Activated T-cell treated with anti-CD3 and anti-CD28 coated beads, Interleukin-2, amount 50 U/mL, for 24 hours (primary cell): ENCODE results near the gene SMO.
A peak's percentile ranks its signal among the peaks of the same experiment; 100 is the strongest.
"Not testable (repeated sequence)": the region's sequence is repeated elsewhere in the genome, so short reads cannot be mapped to it uniquely, and the experiment has no call there.

Source experiments
- DNase-seq: peaks from one replicate; pipeline ENCODE4 v3.0.0-alpha.2; 2020
- H3K27ac Mint-ChIP-seq: 2 replicates; pipeline ENCODE4 v1.8.0; 2020; ENCODE audit warnings: mild to moderate bottlenecking, mixed read lengths
- H3K27me3 Mint-ChIP-seq: 2 replicates; pipeline ENCODE4 v1.8.0; 2020; ENCODE audit warnings: mixed read lengths
- H3K36me3 Mint-ChIP-seq: 2 replicates; pipeline ENCODE4 v1.8.0; 2020; ENCODE audit warnings: low read depth, mixed read lengths
- H3K4me1 Mint-ChIP-seq: 2 replicates; pipeline ENCODE4 v1.8.0; 2020; ENCODE audit warnings: low read depth, mixed read lengths
- H3K4me3 Mint-ChIP-seq: 2 replicates; pipeline ENCODE4 v1.8.0; 2020; ENCODE audit warnings: mild to moderate bottlenecking, moderate library complexity, mixed read lengths
- H3K9me3 Mint-ChIP-seq: 2 replicates; pipeline ENCODE4 v1.8.0; 2020; ENCODE audit warnings: mixed read lengths

The SMO gene

DNA sequence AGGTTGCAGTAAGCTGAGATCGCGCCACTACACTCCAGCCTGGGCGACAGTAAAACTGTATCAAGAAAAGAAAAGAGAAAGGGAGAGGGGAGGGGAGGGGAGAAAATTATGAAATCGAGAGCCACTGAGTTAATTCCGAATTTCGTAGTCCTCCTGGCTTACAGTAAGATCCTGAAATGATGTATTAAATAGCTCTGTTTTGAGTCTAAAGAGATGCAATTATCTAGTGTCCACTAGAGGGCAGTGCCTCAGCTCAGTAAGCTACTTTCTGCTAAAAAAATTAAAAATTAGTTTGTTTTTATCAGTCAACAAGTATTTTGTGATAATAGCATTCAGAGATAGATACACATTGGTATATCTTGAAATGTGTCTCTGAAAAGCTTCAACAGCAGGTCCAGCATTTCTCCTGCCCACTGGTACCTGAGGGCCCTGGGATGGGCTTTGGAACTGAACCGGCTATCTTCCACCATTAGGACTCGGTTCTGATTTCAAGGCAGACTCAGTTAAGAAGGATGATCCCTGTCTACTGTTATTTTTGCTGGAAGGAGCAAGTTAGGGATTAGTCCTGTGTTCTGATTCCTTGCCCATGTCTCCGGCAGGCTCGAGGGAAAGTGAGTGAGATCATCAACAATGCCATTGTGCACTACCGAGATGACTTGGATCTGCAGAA, 24.4 kb upstream of the SMO start:
- DNase-seq = no peak
- H3K4me3 Mint-ChIP-seq = no peak overlapping the region
- H3K27me3 Mint-ChIP-seq = peaks cover 10% of the 10 kb centered on the region

DNA sequence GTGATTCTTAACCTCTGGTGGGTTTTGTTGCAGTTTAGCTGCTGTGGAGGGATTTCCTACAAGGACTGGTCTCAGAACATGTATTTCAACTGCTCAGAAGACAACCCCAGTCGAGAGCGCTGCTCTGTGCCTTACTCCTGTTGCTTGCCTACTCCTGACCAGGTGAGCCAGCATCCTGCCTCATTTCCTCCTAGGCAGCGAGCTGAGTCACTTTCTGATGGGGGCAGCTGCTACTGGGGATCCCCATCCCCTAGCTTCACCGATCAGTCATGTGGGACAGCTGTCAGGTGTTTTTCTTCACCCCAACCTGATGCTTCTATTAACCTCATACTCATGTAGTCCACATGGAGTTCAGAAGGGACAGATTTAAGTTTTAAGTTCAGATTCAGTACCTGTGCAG, 21.7 kb upstream of the SMO start:
- Mint-ChIP-seq H3K36me3 (no peaks in the 10 kb centered on the region), H3K27me3 (peaks cover 15% of the 10 kb centered on the region), H3K4me3 (no peak overlapping the region), H3K4me1 (peaks cover 18% of the 10 kb centered on the region), H3K27ac (no peak overlapping the region), H3K9me3 (no peaks in the 10 kb centered on the region)
- no peak for DNase-seq

More for the DNA sequence above, 24.4 kb upstream of the SMO start:
- H3K9me3 Mint-ChIP-seq = no peaks in the 10 kb centered on the region
- H3K4me1 Mint-ChIP-seq = peaks cover 7% of the 10 kb centered on the region
- H3K27ac Mint-ChIP-seq = no peak overlapping the region
- H3K36me3 Mint-ChIP-seq = no peaks in the 10 kb centered on the region

DNA sequence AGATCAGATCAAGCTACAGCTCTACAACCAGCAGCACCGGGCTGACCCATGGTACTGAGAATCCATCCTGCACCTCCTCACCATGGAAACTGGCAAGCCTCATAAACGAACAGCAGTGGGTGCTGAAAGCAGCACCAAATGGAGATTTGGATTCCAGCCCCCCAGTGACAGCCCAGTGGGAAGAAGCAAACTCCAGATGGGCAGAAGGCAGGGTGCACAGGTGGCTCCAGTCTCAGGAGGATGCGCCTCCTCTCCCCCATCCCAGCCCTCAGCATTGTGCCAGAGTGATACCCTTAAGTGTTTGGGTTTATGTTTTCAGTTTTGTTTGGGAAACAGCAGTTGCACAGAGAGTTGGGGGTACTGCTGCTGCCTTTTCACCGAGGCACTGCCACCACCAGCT, 20.6 kb upstream of the SMO start:
- H3K27me3 Mint-ChIP-seq = peaks cover 15% of the 10 kb centered on the region
- no peak overlapping the region for H3K4me3 Mint-ChIP-seq
- DNase-seq = no peak
- H3K9me3 Mint-ChIP-seq = no peaks in the 10 kb centered on the region
- peaks cover 18% of the 10 kb centered on the region for H3K4me1 Mint-ChIP-seq
- H3K36me3 Mint-ChIP-seq = no peaks in the 10 kb centered on the region
- H3K27ac Mint-ChIP-seq = no peak overlapping the region

DNA sequence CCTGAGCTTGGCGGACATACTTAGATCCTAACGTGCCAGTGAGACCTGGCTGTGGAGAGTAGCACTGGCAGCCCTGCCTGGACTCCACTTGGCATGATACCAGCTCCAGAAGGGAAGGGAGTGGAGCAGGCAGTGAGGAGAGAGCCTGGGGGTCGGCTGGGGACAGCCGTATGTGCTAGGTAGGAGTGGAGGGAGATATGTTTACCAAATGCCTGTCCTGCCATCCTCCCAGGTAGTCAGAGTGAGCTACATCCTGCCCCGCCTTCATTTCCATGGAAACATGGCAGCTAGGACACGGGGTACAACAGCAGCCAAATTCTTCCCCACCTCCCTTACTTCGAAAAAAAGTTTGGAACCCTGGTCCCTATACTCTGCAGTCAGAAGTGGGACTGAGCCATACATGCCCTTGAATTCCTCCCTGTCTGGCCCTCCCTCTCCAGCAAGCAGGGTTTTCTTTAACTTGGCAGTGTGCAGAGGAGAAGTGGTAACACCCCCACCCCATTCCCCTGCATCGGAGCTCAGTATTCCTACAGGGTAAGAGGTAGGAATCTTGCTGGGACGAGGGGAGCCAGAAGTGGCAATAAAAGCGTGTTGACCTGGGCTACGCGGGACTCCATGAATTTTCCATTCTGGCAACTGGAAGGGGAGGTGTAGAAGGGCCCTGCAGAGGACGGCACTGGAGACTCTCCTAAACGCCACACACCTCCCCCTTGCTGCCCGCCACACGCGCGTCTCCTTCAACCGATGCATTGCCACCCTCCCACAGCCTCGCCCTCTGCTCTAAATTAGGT, 20.0 kb upstream of the SMO start:
- DNase-seq = no peak
- Mint-ChIP-seq H3K9me3 (no peaks in the 10 kb centered on the region), H3K36me3 (no peaks in the 10 kb centered on the region), H3K27me3 (peaks cover 15% of the 10 kb centered on the region), H3K4me3 (peak overlapping the region; percentile 42), H3K4me1 (peaks cover 18% of the 10 kb centered on the region), H3K27ac (peak overlapping the region; percentile 15)

DNA sequence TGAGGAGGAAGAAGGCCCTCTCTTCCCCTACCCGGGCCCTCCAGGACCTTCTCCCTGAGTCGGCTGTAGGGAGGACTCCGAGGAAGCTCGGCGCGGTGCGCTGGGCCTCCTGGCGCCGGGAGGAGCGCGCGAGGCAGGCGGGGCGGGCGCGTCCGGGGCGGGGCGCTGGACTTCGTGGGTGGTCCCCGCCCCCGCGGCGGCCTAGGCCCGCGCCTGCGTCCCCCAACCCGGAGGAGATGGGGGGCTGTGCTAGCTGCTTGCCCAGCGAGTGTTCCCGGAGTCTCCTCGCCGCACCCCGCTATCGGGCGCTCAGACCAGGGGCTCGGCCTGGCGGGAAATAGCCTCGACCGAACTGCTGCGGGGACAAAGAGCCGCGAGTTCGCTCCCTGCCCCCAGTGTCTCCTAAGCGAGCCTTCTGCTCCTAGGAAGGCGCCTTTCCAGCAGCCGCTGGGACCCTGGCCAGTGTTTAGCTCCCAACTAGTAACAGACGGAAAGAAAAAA, 19.2 kb upstream of the SMO start:
- Mint-ChIP-seq H3K9me3 (no peaks in the 10 kb centered on the region), H3K36me3 (no peaks in the 10 kb centered on the region), H3K27me3 (peaks cover 15% of the 10 kb centered on the region), H3K4me1 (peaks cover 18% of the 10 kb centered on the region), H3K27ac (peak overlapping the region; percentile 84), H3K4me3 (peak overlapping the region; percentile 71)
- peak; percentile 69 for DNase-seq

DNA sequence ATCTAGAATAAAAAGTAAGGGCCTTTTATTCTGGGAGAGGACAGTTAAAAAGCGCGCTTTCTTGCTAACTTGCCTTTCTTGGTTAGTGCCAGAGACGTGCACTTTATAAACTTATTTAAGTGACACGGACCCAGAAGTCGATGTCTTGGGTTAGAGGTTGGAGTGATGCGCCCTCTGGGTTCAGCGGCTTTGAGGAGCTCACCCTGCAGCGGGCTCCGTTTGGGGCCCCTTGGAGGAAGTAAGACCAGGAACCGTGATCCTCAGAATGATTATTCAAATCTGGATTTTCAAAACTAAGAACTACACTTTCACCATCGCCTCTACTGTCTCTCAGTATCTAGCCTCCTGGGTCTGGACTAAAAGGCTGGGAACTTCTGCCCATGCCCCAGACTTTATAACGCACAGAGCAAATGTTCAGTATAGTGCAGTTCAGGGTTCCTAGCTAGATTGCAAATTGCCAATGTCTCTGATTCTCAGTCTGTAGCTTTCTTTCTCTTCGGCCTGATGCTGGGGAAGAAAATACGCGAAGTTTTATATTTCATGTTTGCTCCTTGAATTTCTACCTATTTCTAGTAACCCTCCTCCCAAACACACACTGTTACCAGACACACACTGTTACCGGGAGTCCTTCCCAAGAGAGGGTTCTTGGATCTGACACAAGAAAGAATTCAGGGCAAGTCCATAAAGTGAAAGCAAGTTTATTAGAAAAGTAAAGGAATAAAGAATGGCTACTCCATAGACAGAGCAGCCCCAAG, 18.6 kb upstream of the SMO start:
- H3K27ac Mint-ChIP-seq = peak overlapping the region; percentile 84
- H3K36me3 Mint-ChIP-seq = no peaks in the 10 kb centered on the region
- no peak for DNase-seq

DNA sequence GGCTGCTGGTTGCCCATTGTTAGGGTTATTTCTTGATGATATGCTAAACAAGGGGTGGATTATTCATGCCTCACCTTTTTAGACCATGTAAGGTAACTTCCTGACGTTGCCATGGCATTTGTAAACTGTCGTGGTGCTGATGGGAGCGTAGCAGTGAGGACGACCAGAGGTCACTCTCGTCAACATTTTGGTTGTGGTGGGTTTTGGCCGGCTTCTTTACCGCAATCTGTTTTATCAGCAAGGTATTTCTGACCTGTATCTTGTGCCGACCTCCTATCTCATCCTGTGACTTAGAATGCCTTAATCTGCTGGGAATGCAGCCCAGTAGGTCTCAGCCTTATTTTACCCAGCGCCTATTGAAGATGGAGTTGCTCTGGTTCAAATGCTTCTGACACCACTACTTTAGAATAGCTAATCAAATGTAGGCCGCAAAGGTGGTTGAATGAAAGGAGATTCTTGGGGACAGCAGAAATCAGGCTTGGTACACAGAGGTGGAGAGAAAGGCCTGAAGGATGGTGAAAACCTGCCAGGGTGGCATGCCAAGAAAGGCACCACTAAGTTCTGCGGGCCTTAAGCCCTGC, 17.9 kb upstream of the SMO start:
- no peaks in the 10 kb centered on the region for H3K36me3 Mint-ChIP-seq
- no peak for DNase-seq
- H3K27me3 Mint-ChIP-seq = peaks cover 15% of the 10 kb centered on the region
- peaks cover 18% of the 10 kb centered on the region for H3K4me1 Mint-ChIP-seq
- H3K4me3 Mint-ChIP-seq = no peak overlapping the region
- no peak overlapping the region for H3K27ac Mint-ChIP-seq
- H3K9me3 Mint-ChIP-seq = no peaks in the 10 kb centered on the region

More for the DNA sequence above, 18.6 kb upstream of the SMO start:
- Mint-ChIP-seq H3K27me3 (peaks cover 15% of the 10 kb centered on the region), H3K9me3 (no peaks in the 10 kb centered on the region), H3K4me1 (peaks cover 18% of the 10 kb centered on the region), H3K4me3 (peak overlapping the region; percentile 71)

DNA sequence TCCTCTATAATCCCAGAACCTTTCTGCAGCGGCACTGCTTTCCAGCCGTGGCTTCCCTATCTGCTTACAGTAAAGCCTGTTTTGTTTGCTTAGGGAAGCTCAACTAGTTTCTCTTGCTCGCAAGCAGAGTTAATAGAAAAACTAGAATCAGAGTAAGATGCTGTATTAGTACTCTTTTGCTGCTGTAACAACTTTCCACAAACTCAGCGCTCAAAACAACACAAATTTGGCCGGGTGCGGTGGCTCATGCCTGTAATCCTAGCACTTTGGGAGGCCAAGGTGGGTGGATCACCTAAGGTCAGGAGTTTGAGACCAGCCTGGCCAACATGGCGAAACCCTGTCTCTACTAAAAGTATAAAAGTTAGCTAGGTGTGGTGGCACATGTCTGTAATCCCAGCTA, 14.6 kb upstream of the SMO start:
- not testable (repeated sequence) for H3K27me3 Mint-ChIP-seq, DNase-seq, H3K27ac Mint-ChIP-seq, H3K4me3 Mint-ChIP-seq, H3K9me3 Mint-ChIP-seq, H3K36me3 Mint-ChIP-seq
- H3K4me1 Mint-ChIP-seq = peaks cover 12% of the 10 kb centered on the region

DNA sequence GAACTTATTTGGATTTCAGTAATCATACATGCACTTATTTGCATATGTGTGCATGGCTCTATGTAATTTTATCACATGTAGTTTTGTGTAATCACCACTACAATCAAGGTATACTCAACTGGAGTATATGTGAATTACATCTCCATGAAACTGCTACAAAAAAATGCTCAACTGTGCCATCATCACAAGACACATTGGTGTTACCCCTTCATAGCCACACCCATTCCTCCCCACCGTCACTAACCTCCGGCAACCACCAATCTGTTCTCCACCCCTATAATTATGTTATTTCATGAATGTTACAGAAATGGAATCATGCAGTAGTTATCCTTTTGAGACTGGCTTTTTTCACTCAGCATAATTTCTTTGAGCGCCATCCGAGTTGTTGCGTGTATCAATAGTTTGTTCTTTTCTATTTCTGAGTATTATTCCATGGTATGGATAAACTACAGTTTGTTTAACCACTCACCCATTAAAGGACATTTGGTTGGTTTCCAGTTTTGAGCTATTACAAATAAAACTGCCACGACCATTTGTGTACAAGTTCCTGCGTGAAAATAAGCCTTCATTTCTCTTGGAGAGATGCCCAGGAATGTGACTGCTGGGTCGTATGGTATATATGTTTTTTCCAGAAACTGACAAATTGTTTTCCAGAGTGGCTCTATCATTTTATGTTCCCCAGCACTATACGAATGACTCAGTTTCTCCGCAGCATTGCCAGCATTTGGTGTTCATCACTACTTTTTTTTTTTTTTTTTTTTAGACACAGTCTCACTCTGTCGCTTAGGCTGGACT, 11.3 kb upstream of the SMO start:
- Mint-ChIP-seq H3K27me3 (peaks cover 12% of the 10 kb centered on the region), H3K36me3 (no peaks in the 10 kb centered on the region), H3K4me1 (no peaks in the 10 kb centered on the region), H3K4me3 (no peak overlapping the region), H3K9me3 (no peaks in the 10 kb centered on the region), H3K27ac (no peak overlapping the region)
- DNase-seq = no peak

DNA sequence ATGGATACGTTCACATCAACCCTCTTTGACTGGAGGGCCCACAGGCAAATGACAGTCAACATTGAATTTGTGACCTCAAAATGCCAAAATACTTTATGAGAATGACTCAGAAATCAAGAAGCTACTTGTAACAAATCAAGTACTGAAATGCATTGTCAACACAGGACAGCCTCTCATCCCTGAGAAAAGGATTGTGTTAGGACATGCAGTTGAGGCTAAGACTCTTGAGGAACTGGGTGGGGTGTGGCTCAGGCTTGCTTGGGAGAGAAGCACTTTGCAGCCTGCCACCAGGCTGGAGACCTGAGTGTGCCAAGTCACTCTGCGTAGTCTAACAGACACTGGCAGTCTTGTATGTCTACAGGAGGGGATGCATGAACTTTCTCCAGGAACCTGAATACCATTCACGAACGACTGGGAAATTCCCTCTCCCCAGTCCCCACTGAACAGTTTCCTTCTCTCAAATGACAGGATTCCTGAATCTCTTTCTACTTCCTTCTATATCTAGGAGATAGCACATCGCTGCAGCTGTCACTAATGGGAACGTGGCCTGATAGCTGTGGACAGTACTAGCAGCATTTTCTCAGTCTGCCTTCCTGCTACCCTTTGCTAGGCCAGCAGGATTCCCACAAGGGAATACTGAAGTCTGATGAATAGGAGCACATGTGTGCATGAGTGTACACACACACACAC, 3.3 kb upstream of the SMO start:
- Mint-ChIP-seq H3K36me3 (no peaks in the 10 kb centered on the region), H3K27ac (no peak overlapping the region), H3K27me3 (peaks cover 50% of the 10 kb centered on the region), H3K4me1 (peaks cover 9% of the 10 kb centered on the region), H3K4me3 (no peak overlapping the region), H3K9me3 (no peaks in the 10 kb centered on the region)
- DNase-seq = no peak

DNA sequence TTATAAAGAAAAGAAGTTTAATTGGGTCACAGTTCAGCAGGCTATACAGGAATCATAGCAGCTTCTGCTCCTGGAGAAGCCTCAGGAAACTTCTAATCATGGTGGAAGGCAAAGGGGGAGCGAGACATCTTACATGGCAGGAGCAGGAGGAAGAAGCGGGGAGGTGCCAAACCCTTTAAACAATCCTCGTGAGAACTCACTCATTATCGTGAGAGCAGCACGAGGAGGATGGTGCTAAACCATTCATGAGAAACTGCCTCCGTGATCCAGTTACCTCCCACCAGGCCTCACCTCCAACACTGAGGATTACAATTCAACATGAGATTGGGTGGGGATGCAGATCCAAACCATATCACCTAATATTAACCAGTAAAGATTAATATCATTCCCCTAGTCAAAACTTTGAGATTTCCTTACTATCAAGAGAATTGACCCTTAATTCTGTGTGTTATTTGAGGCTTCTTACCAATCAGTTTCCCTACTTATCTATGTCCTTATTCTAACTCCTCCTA, 1.6 kb upstream of the SMO start:
- DNase-seq = no peak
- Mint-ChIP-seq H3K4me3 (no peak overlapping the region), H3K9me3 (no peaks in the 10 kb centered on the region), H3K27ac (no peak overlapping the region), H3K27me3 (peaks cover 61% of the 10 kb centered on the region), H3K36me3 (no peaks in the 10 kb centered on the region), H3K4me1 (peaks cover 9% of the 10 kb centered on the region)

DNA sequence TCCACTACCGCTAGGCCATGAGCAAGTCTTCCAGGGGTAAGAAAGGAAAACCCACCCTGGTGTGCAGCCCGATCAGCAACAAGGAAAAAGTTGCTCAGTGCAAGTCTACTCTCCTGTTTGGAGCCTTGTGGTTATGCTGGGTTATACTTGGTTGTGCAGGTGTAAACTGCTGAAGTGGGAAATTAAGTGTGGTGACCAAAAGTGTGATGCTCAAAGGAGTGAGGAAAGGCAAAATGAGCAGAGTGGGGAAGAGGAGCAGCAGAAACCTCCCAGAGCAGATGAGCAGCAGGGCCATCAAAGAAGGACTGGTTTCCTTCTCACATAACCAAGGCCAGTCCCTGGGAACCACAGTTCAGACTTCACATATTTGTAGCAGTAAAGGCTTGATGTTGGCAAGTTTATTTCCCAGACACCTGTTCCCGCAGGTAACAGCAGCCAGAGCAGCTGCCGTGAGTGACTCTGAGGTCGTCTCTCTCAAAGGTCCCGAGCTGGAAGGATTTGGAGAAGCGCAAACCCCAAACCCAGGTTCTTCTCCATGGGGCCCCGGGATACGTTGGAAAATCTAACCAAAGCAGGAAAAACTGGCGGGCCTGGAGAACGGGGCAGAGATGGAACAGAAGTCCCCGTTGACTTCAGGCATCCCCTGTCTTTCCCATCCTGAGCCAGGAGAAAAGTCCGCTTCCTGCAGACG, 607 bp upstream of the SMO start:
- no peak for DNase-seq
- H3K36me3 Mint-ChIP-seq = no peaks in the 10 kb centered on the region
- no peak overlapping the region for H3K27ac Mint-ChIP-seq
- no peaks in the 10 kb centered on the region for H3K9me3 Mint-ChIP-seq
- H3K4me3 Mint-ChIP-seq = peak overlapping the region; percentile 29
- H3K4me1 Mint-ChIP-seq = peaks cover 9% of the 10 kb centered on the region
- peaks cover 71% of the 10 kb centered on the region for H3K27me3 Mint-ChIP-seq
